GDM1 (cell line): ENCODE results near the gene AGBL2.
A peak's percentile ranks its signal among the peaks of the same experiment; 100 is the strongest.

Source experiments
- DNase-seq: peaks from one replicate; lab custom pipeline; 2025; lab: John Stamatoyannopoulos, UW

AGBL2 gene

DNA sequence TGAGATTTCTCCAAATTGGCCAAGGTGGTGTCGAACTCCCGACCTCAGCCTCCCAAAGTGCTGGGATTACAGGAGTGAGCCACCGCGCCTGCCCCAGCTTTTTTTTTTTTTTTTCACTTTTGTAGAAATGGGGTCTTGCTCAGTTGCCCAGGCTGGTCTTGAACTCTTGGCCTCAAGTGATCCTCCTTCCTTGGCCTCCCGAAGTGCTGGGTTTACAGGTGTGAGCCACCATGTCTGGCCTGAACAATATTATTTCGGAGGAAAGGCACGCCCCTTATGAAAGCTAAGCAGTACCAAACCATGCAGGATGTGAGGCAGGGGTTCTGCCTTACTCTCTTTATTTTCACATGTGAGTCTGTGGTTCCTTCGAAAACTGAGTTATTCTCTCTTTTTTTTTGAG is 88.9 kb downstream of the AGBL2 start:
- DNase-seq, result no peak

DNA sequence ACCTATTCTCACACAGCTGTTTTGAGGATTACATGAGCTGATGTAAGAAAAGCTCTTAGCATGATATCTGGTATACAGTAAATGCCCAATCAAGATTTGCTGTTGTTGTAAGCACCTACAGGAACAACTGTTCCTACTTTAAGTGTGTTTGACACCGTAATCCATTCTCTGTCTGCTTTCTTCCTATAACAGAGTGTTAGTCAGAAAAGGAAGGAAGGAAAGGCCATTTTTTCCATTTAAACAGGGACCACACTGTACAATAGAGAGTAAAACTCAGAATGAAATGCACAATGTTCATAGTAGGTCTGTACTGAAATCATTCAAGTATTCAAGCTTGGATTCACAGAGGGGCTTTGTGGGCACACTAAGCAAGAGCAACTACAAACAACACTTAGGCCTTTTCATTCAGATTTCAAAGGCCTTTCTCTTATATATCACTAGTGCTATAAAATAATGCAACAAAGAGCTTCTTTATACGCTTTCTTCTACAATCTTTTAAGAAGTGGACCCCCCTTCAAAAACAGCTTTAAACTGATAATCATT is 94.3 kb downstream of the AGBL2 start:
- no peak for DNase-seq

DNA sequence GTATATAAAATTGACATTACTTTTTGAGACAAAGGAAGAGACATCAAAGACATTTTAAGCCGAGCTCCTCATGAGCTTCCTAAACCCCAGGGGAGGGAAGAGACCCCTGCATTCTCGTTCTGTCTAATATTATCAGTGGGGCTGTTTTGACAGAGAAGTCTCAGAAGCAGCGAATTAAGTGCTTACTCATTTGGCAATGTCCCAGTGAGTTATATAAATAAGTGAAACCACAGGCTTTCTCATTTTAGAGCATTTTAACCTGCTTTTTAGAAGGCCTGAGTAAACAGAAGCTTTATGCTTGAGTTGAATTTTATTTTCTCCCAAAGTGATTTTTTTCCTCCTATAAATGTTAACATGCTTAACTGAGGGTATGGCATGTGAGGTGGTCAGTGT is 97.8 kb downstream of the AGBL2 start:
- DNase-seq, result no peak

DNA sequence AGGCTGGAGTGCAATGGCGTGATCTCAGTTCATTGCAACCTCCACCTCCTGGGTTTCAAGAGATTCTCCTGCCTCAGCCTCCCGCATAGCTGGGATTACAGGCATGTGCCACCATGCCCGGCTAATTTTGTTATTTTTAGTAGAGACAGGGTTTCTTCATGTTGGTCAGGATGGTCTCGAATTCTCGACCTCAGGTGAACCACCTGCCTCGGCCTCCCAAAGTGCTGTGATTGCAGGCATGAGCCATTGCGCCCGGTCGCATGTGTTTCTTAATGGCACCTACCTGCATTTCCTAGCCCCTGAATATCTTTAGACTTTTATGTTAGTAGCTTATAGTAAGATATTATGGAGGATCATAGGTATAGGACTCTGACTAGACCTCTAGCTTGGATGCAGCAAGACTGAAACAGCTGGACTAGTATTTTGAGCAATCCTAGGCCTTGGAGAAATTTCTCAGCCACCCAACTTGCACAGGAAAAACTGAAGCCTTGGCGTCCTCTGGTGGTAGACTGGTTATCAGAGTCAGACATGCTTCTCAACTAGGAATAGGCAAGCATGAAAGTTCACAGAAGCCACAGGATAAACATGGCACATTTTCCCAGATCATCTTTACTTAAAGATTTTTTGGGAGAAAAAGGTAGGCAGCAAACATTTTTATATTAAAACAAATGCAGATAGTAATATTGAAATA is 98.3 kb downstream of the AGBL2 start:
- DNase-seq, result peak; percentile 65

DNA sequence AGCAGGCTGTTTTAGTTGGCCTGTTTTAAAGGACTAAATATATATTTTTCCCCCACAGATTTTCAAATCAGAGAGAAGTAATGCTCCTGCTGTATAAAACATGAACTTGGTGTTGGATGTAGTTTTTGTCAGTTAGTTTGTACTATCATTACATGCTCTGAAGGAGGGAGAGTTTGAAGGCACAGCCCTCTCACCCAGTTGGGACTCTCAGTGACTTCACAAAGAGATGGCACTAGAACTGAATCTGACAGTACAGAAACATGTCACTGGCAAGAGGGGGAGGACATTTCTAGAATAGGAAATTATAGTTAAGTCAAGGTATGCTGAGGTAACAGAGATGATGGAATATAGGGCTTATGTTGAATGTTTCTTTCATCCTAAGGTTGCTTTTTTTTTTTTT is 99.9 kb downstream of the AGBL2 start:
- no peak for DNase-seq

DNA sequence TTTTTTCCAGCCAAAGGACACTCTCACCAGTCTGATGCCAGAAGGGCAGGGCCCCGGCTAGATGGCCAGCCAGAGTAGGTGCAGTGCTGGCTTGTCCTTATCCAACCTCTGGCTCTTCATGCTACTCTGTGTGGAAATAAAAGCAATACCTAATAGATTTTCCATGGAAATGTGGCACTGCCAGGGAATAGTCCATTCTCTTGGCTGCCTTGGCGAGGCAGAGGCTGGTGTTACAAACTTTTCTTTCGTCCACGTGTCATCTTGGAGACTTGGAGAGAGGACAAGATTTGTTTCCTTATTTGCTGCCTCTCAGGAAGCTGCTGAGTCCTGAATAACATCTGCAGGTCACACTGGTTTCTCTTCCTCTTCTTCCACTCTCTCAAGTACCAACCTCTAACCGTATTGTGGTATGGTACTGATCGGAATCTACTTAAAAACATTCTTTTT is 103.8 kb downstream of the AGBL2 start:
- DNase-seq, result peak; percentile 51

DNA sequence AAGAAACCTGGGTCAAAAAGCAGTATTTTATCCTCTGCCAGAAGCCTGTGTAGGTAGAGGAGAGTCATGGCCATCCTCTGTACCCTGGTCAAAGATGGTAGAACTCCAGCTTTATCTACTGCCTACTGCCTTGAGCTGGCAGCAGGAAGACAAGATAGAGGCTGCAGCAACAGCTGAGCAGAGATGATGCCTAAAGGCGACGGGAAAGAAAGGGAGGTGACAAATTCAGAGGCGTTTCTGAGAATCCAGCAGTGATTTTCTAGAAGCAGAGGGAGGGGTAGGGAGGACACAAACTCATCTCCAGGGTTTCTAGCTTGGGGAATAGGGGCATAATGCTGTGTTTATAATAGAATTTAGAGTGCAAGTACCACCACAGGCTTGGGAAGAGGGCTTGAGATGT is 105.5 kb downstream of the AGBL2 start:
- no peak for DNase-seq
